HG03135 (cell line): ENCODE data around the gene CAPN5.

Experiments used
- ATAC-seq: cut with Tn5 transposase; IDR thresholded peaks from one replicate; pipeline ENCODE4 v1.9.1; 2021; ENCODE audit warnings: mild to moderate bottlenecking, moderate library complexity; ENCODE audit not compliant: unreplicated experiment

Gene CAPN5

GRCh38 chr11:77063861-77064260, 2.9 kb upstream of the CAPN5 start:
- no peak for ATAC-seq

- ATAC-seq: no peak
Observed at GRCh38 chr11:77064648-77065217, 2.0 kb upstream of the CAPN5 start.

GRCh38 chr11:77065878-77066228, 918 bp upstream of the CAPN5 start:
- ATAC-seq: no peak

- ATAC-seq: no peak
Observed at GRCh38 chr11:77067861-77068443, 1.2 kb downstream of the CAPN5 start.

GRCh38 chr11:77068457-77069335, 1.9 kb downstream of the CAPN5 start:
- no peak for ATAC-seq

- no peak for ATAC-seq
Observed at GRCh38 chr11:77069336-77069968, 2.7 kb downstream of the CAPN5 start.

- ATAC-seq: no peak
Observed at GRCh38 chr11:77069969-77070582, 3.3 kb downstream of the CAPN5 start.

- ATAC-seq: no peak
Observed at GRCh38 chr11:77071077-77071476, 4.3 kb downstream of the CAPN5 start.

GRCh38 chr11:77071671-77072605, 5.2 kb downstream of the CAPN5 start:
- no peak for ATAC-seq

- no peak for ATAC-seq
Observed at GRCh38 chr11:77072851-77073327, 6.1 kb downstream of the CAPN5 start.

- no peak for ATAC-seq
Observed at GRCh38 chr11:77073328-77074001, 6.7 kb downstream of the CAPN5 start.

GRCh38 chr11:77074205-77074604, 7.4 kb downstream of the CAPN5 start:
- ATAC-seq: no peak

GRCh38 chr11:77074626-77075221, 8.0 kb downstream of the CAPN5 start:
- no peak for ATAC-seq

- ATAC-seq: no peak
Observed at GRCh38 chr11:77075425-77075905, 8.7 kb downstream of the CAPN5 start.

GRCh38 chr11:77079666-77080065, 12.9 kb downstream of the CAPN5 start:
- no peak for ATAC-seq

GRCh38 chr11:77080643-77081210, 14.0 kb downstream of the CAPN5 start:
- no peak for ATAC-seq

- no peak for ATAC-seq
Observed at GRCh38 chr11:77081381-77081851, 14.6 kb downstream of the CAPN5 start.
